WTC11 (cell line): ENCODE measurements around the gene ARHGEF12. TPM values are rescaled to one million over a fixed set of nuclear protein-coding genes. Genes with fewer than 3 reads are reported as not detected.
A peak's percentile ranks its signal among the peaks of the same experiment; 100 is the strongest.

Source experiments
- ATF1 ChIP-seq: sonication (generic); formaldehyde crosslinking; IDR thresholded peaks from 2 replicates; pipeline ENCODE4 v1.8.1; 2023; ENCODE audit warnings: mild to moderate bottlenecking, moderate library complexity, missing genetic modification reagents
- ATF6 ChIP-seq: sonication (generic); formaldehyde crosslinking; IDR thresholded peaks from 2 replicates; pipeline ENCODE4 v1.8.1; 2023; ENCODE audit warnings: mild to moderate bottlenecking, missing genetic modification reagents
- CBFB ChIP-seq: sonication (generic); formaldehyde crosslinking; IDR thresholded peaks from 2 replicates; pipeline ENCODE4 v1.8.1; 2022; ENCODE audit warnings: mild to moderate bottlenecking, low read depth, missing genetic modification reagents
- CREB1 ChIP-seq: sonication (generic); formaldehyde crosslinking; IDR thresholded peaks from 2 replicates; pipeline ENCODE4 v1.8.0; 2023; ENCODE audit warnings: mild to moderate bottlenecking, missing genetic modification reagents
- ELF4 ChIP-seq: sonication (generic); formaldehyde crosslinking; IDR thresholded peaks from 2 replicates; pipeline ENCODE4 v1.8.1; 2022; ENCODE audit warnings: low read depth, mild to moderate bottlenecking, moderate library complexity, missing genetic modification reagents
- FOXK1 ChIP-seq: sonication (generic); formaldehyde crosslinking; IDR thresholded peaks from 2 replicates; pipeline ENCODE4 v1.8.0; 2022; ENCODE audit warnings: mild to moderate bottlenecking, moderate library complexity, missing genetic modification reagents
- FOXP4 ChIP-seq: sonication (generic); formaldehyde crosslinking; IDR thresholded peaks from 2 replicates; pipeline ENCODE4 v1.8.0; 2022; ENCODE audit warnings: mild to moderate bottlenecking, missing genetic modification reagents
- GRHL2 ChIP-seq: fragments of 250-450 bp; sonication (Bioruptor Pico); IDR thresholded peaks from 2 replicates; pipeline ENCODE4 v1.8.0; 2022; ENCODE audit warnings: mild to moderate bottlenecking, moderate library complexity; ENCODE audit not compliant: insufficient replicate concordance, severe bottlenecking
- HMGXB4 ChIP-seq: sonication (generic); formaldehyde crosslinking; IDR thresholded peaks from 2 replicates; pipeline ENCODE4 v1.8.1; 2023; ENCODE audit warnings: mild to moderate bottlenecking, moderate library complexity, missing genetic modification reagents
- MAX ChIP-seq: sonication (generic); formaldehyde crosslinking; IDR thresholded peaks from 2 replicates; pipeline ENCODE4 v1.8.0; 2022; ENCODE audit warnings: mild to moderate bottlenecking, missing genetic modification reagents
- MLX ChIP-seq: sonication (generic); formaldehyde crosslinking; IDR thresholded peaks from 2 replicates; pipeline ENCODE4 v1.8.1; 2023; ENCODE audit warnings: mild to moderate bottlenecking, missing genetic modification reagents, moderate library complexity
- MYBL2 ChIP-seq: sonication (generic); formaldehyde crosslinking; IDR thresholded peaks from 2 replicates; pipeline ENCODE4 v1.8.1; 2023; ENCODE audit warnings: mild to moderate bottlenecking, moderate library complexity, missing genetic modification reagents
- NFYB ChIP-seq: sonication (generic); formaldehyde crosslinking; conservative IDR thresholded peaks from 2 replicates; pipeline ENCODE4 v1.8.0; 2022; ENCODE audit warnings: low read depth, missing genetic modification reagents
- NR1H2 ChIP-seq: sonication (generic); formaldehyde crosslinking; IDR thresholded peaks from 2 replicates; pipeline ENCODE4 v1.9.0; 2021; ENCODE audit warnings: mild to moderate bottlenecking, moderate library complexity, missing genetic modification reagents
- NR2C2 ChIP-seq: sonication (generic); formaldehyde crosslinking; IDR thresholded peaks from 2 replicates; pipeline ENCODE4 v1.8.0; 2022; ENCODE audit warnings: mild to moderate bottlenecking, missing genetic modification reagents
- PRDM15 ChIP-seq: sonication (generic); formaldehyde crosslinking; IDR thresholded peaks from 2 replicates; pipeline ENCODE4 v1.8.0; 2022; ENCODE audit warnings: missing genetic modification reagents
- SP1 ChIP-seq: sonication (generic); formaldehyde crosslinking; conservative IDR thresholded peaks from 2 replicates; pipeline ENCODE4 v1.8.1; 2022; ENCODE audit warnings: missing genetic modification reagents
- TEAD1 ChIP-seq: sonication (generic); formaldehyde crosslinking; IDR thresholded peaks from 2 replicates; pipeline ENCODE4 v1.8.0; 2022; ENCODE audit warnings: mild to moderate bottlenecking, missing genetic modification reagents
- TP53 ChIP-seq: sonication (generic); formaldehyde crosslinking; IDR thresholded peaks from 2 replicates; pipeline ENCODE4 v1.8.1; 2023; ENCODE audit warnings: mild to moderate bottlenecking, missing genetic modification reagents
- ZBTB21 ChIP-seq: sonication (generic); formaldehyde crosslinking; IDR thresholded peaks from 2 replicates; pipeline ENCODE4 v1.8.1; 2023; ENCODE audit warnings: mild to moderate bottlenecking, missing genetic modification reagents, borderline replicate concordance
- ZBTB43 ChIP-seq: sonication (generic); formaldehyde crosslinking; IDR thresholded peaks from 2 replicates; pipeline ENCODE4 v1.8.1; 2023; ENCODE audit warnings: mild to moderate bottlenecking, missing genetic modification reagents
- ZNF121 ChIP-seq: sonication (generic); formaldehyde crosslinking; IDR thresholded peaks from 2 replicates; pipeline ENCODE4 v1.8.0; 2023; ENCODE audit warnings: missing genetic modification reagents
- ZNF232 ChIP-seq: sonication (generic); formaldehyde crosslinking; IDR thresholded peaks from 2 replicates; pipeline ENCODE4 v1.8.0; 2022; ENCODE audit warnings: mild to moderate bottlenecking, missing genetic modification reagents
- ZNF263 ChIP-seq: sonication (generic); formaldehyde crosslinking; IDR thresholded peaks from 2 replicates; pipeline ENCODE4 v1.8.1; 2022; ENCODE audit warnings: low read depth, mild to moderate bottlenecking, moderate library complexity, missing genetic modification reagents
- ZNF317 ChIP-seq: sonication (generic); formaldehyde crosslinking; IDR thresholded peaks from 2 replicates; pipeline ENCODE4 v1.8.1; 2023; ENCODE audit warnings: low read depth, mild to moderate bottlenecking, moderate library complexity, missing genetic modification reagents, borderline replicate concordance
- ZNF396 ChIP-seq: fragments of 250-450 bp; sonication (Bioruptor Pico); IDR thresholded peaks from 2 replicates; pipeline ENCODE4 v1.8.0; 2021; ENCODE audit warnings: mild to moderate bottlenecking, moderate library complexity, borderline replicate concordance
- ZNF423 ChIP-seq: fragments of 250-450 bp; sonication (Bioruptor Pico); IDR thresholded peaks from 2 replicates; pipeline ENCODE4 v2.1.2; 2022; ENCODE audit warnings: mild to moderate bottlenecking, moderate library complexity
- ZNF671 ChIP-seq: fragments of 250-450 bp; sonication (Bioruptor Pico); IDR thresholded peaks from 2 replicates; pipeline ENCODE4 v1.8.0; 2021; ENCODE audit warnings: mild to moderate bottlenecking
- total RNA-seq: library from RNA; stranded (reverse); gene quantifications from 3 replicates; pipeline ENCODE4 v1.2.3, GENCODE V29; 2021

ARHGEF12 gene
- total RNA-seq, 1 experiment from 2014 or later = 35.8 TPM

GRCh38 chr11:120324932-120325810 lies 11.0 kb upstream of the ARHGEF12 start, which contains the start of gene TLCD5 (continued):
- no peak for TF ChIP-seq GRHL2 (CRISPR knock-in tag)
- no peak for TF ChIP-seq MYBL2 (CRISPR knock-in tag)
- no peak for TF ChIP-seq ZNF671 (CRISPR knock-in tag)
- peak; percentile 97 for TF ChIP-seq ZNF263
- TF ChIP-seq ATF6 (CRISPR knock-in tag) = no peak
- no peak for TF ChIP-seq TP53
- peak; percentile 63; the same call in 1 of the 2 replicates for TF ChIP-seq ELF4 (CRISPR knock-in tag)
- TF ChIP-seq ZBTB21 (CRISPR knock-in tag) = no peak
- 0 out of 2 replicates have a peak, but pooled peaks have one; percentile 30 for TF ChIP-seq FOXK1 (CRISPR knock-in tag)
- TF ChIP-seq HMGXB4 (CRISPR knock-in tag) = peak; percentile 94
- TF ChIP-seq ZNF121 (CRISPR knock-in tag) = no peak
- peak; percentile 55 for TF ChIP-seq MAX (CRISPR knock-in tag)
- peak; percentile 95 for TF ChIP-seq PRDM15 (CRISPR knock-in tag)
- TF ChIP-seq NR2C2 (CRISPR knock-in tag) = no peak
- no peak for TF ChIP-seq ZNF396
- TF ChIP-seq ATF1 (CRISPR knock-in tag) = no peak
- TF ChIP-seq NR1H2 (CRISPR knock-in tag) = no peak
- no peak for TF ChIP-seq ZNF423 (CRISPR knock-in tag)
- TF ChIP-seq MLX (CRISPR knock-in tag) = no peak
- TF ChIP-seq FOXP4 (CRISPR knock-in tag) = peak; percentile 69; the same call in 1 of the 2 replicates
- TF ChIP-seq NFYB = no peak
- TF ChIP-seq CREB1 (CRISPR knock-in tag) = no peak
- 0 out of 2 replicates have a peak, but pooled peaks have one; percentile 42 for TF ChIP-seq ZBTB43 (CRISPR knock-in tag)
- TF ChIP-seq ZNF232 (CRISPR knock-in tag) = no peak
- no peak for TF ChIP-seq TEAD1
- TF ChIP-seq CBFB = no peak
- peak; percentile 12 for TF ChIP-seq SP1 (CRISPR knock-in tag)
- peak; percentile 47; the same call in 1 of the 2 replicates for TF ChIP-seq ZNF317 (CRISPR knock-in tag)
